ENCODE results near the gene POLDIP2. TPM values are rescaled to one million over a fixed set of nuclear protein-coding genes. Genes with fewer than 3 reads are reported as not detected.
A peak's percentile ranks its signal among the peaks of the same experiment; 100 is the strongest.
"Not testable (repeated sequence)": the region's sequence is repeated elsewhere in the genome, so short reads cannot be mapped to it uniquely, and the experiment has no call there.

The POLDIP2 gene
- total RNA-seq, 1 donor from 2014 or later, result 119 TPM

GRCh38 chr17:28338769-28339212 is 18.5 kb downstream of the POLDIP2 start:
- ATAC-seq; DNase-seq (ENCODE audit: low spot score): not testable (repeated sequence)

- DNase-seq (ENCODE audit: low spot score) (no peak), ATAC-seq (no peak)
These were observed 19.1 kb downstream of the POLDIP2 start for GRCh38 chr17:28338056-28338768.

GRCh38 chr17:28335959-28336871 is 21.1 kb downstream of the POLDIP2 start:
- DNase-seq (ENCODE audit: low spot score), result peak; percentile 80
- peak; percentile 45 for ATAC-seq

- peak; percentile 99 for DNase-seq (ENCODE audit: low spot score)
- ATAC-seq, result peak; percentile 93
These were observed 21.9 kb downstream of the POLDIP2 start, which contains the start of the genes IFT20 and TNFAIP1 for GRCh38 chr17:28335201-28335958. TSS of gene IFT20 (minus strand) at chr17:28335472. CDS start at chr17:28331985, 3,487 bp downstream. TSS of gene TNFAIP1 (plus strand) at chr17:28335761. CDS start at chr17:28339522, 3,761 bp downstream.

GRCh38 chr17:28334666-28335200 is 22.6 kb downstream of the POLDIP2 start:
- ATAC-seq, result no peak
- DNase-seq (ENCODE audit: low spot score), result no peak

GRCh38 chr17:28334171-28334570 is 23.2 kb downstream of the POLDIP2 start:
- ATAC-seq, result no peak

GRCh38 chr17:28333083-28333746 is 24.1 kb downstream of the POLDIP2 start:
- ATAC-seq, result no peak
- DNase-seq (ENCODE audit: low spot score), result peak; percentile 32

More at GRCh38 chr17:28334171-28334570, 23.2 kb downstream of the POLDIP2 start:
- no peak for DNase-seq (ENCODE audit: low spot score)

GRCh38 chr17:28331891-28332420 is 25.4 kb downstream of the POLDIP2 start:
- DNase-seq (ENCODE audit: low spot score) (peak; percentile 32), ATAC-seq (no peak)

GRCh38 chr17:28330671-28331070 is 26.7 kb downstream of the POLDIP2 start:
- DNase-seq (ENCODE audit: low spot score) (peak; percentile 29), ATAC-seq (no peak)

- DNase-seq (ENCODE audit: low spot score) (peak; percentile 21), ATAC-seq (no peak)
These were observed 29.0 kb downstream of the POLDIP2 start for GRCh38 chr17:28328325-28328724.

- DNase-seq (ENCODE audit: low spot score) (no peak), ATAC-seq (no peak)
These were observed 29.6 kb downstream of the POLDIP2 start for GRCh38 chr17:28327709-28328108.

- DNase-seq (ENCODE audit: low spot score), result peak; percentile 19
- ATAC-seq, result no peak
These were observed 30.2 kb downstream of the POLDIP2 start for GRCh38 chr17:28327031-28327607.

- ATAC-seq (no peak), DNase-seq (ENCODE audit: low spot score) (peak; percentile 29)
These were observed 31.2 kb downstream of the POLDIP2 start for GRCh38 chr17:28326114-28326513.

- DNase-seq (ENCODE audit: low spot score), result peak; percentile 3
- no peak for ATAC-seq
These were observed 32.1 kb downstream of the POLDIP2 start for GRCh38 chr17:28325211-28325610.

- DNase-seq (ENCODE audit: low spot score) (no peak), ATAC-seq (no peak)
These were observed 32.5 kb downstream of the POLDIP2 start for GRCh38 chr17:28324781-28325180.

GRCh38 chr17:28324267-28324745 is 33.0 kb downstream of the POLDIP2 start:
- DNase-seq (ENCODE audit: low spot score) (peak; percentile 41), ATAC-seq (peak; percentile 31)

- ATAC-seq, result no peak
- DNase-seq (ENCODE audit: low spot score), result no peak
These were observed 36.9 kb downstream of the POLDIP2 start for GRCh38 chr17:28320215-28321061.

- peak; percentile 7 for ATAC-seq
- no peak for DNase-seq (ENCODE audit: low spot score)
These were observed 37.8 kb downstream of the POLDIP2 start for GRCh38 chr17:28319598-28319935.
